Measurements from ENCODE around the gene OR52E2.

DNA sequence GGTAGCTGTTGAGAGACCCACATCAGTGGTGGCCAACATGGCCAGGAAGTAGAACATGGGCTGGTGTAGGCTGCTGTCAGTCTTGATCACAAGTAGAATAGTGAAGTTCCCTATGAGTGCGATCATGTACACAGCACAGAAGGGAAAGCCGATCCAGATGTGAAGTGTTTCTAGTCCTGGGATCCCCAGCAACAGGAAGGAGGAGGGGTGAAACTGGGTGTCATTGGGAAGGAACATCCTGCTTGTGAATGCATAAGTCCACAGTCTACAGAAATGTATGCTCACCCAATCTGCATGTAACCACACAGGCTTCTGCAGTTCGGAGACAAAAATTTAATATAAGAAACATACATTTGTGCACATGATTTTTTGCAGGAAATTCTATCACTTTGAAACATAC is at the start of gene OR52E2:
- TF ChIP-seq POLR2A (IDR thresholded peaks at IDR 0.05; ENCODE audit: low read depth, low read length) (no peak), POLR2AphosphoS5 (IDR thresholded peaks at IDR 0.05; ENCODE audit: low read depth, low read length) (no peak), SPI1 (IDR thresholded peaks at IDR 0.05; ENCODE audit: low read depth, low read length) (no peak)
